Smooth muscle cell (in vitro differentiated cells): Measurements from ENCODE around the gene HIC1. TPM values are rescaled to one million over a fixed set of nuclear protein-coding genes. Genes with fewer than 3 reads are reported as not detected.

Experiments
- DNase-seq: peaks from one replicate; lab custom pipeline; 2025; ENCODE audit not compliant: unreplicated experiment; lab: John Stamatoyannopoulos, UW
- H2AFZ ChIP-seq: fragments of 200-600 bp; sonication (generic); 2 replicates; pipeline ENCODE4 v1.6.0; 2016; ENCODE audit warnings: antibody characterized with exemption, low read depth, mild to moderate bottlenecking
- H3F3A ChIP-seq: fragments of 200-600 bp; sonication (generic); 2 replicates; pipeline ENCODE4 v1.6.0; 2017; ENCODE audit warnings: antibody characterized with exemption, low read depth
- H3K27ac ChIP-seq: fragments of 200-600 bp; sonication (generic); 2 replicates; pipeline ENCODE4 v1.5.1; 2016; ENCODE audit warnings: low read depth, mild to moderate bottlenecking
- H3K27me3 ChIP-seq: fragments of 200-600 bp; sonication (generic); 2 replicates; pipeline ENCODE4 v1.6.1; 2016; ENCODE audit warnings: low read depth, mild to moderate bottlenecking
- H3K36me3 ChIP-seq: fragments of 200-600 bp; sonication (generic); 2 replicates; pipeline ENCODE4 v1.5.1; 2016; ENCODE audit warnings: low read depth
- H3K4me1 ChIP-seq: fragments of 200-600 bp; sonication (generic); 2 replicates; pipeline ENCODE4 v1.5.1; 2016; ENCODE audit warnings: low read depth
- H3K4me2 ChIP-seq: fragments of 200-600 bp; sonication (generic); 2 replicates; pipeline ENCODE4 v1.6.0; 2016; ENCODE audit warnings: mild to moderate bottlenecking
- H3K4me3 ChIP-seq: fragments of 200-600 bp; sonication (generic); 2 replicates; pipeline ENCODE4 v1.5.1; 2016; ENCODE audit warnings: mild to moderate bottlenecking
- H3K79me2 ChIP-seq: fragments of 200-600 bp; sonication (generic); 2 replicates; pipeline ENCODE4 v1.6.0; 2016; ENCODE audit warnings: low read depth, mild to moderate bottlenecking
- H3K9ac ChIP-seq: fragments of 200-600 bp; sonication (generic); 2 replicates; pipeline ENCODE4 v1.6.0; 2016; ENCODE audit warnings: low read depth
- H3K9me3 ChIP-seq: fragments of 200-600 bp; sonication (generic); replicated peaks from 2 replicates; pipeline ENCODE4 v1.5.1; 2016; ENCODE audit warnings: low read depth
- H4K20me1 ChIP-seq: fragments of 200-600 bp; sonication (generic); 2 replicates; pipeline ENCODE4 v1.6.0; 2016; ENCODE audit warnings: low read depth
- CTCF ChIP-seq: fragments of 200-600 bp; sonication (generic); IDR thresholded peaks from 2 replicates; pipeline ENCODE4 v1.5.1; 2017; ENCODE audit warnings: borderline replicate concordance, mild to moderate bottlenecking, antibody characterized with exemption; ENCODE audit not compliant: insufficient read depth, poor library complexity, severe bottlenecking
- WGBS: methylation state at CpG from one replicate; pipeline ENCODE4 v1.1.7; 2016; ENCODE audit warnings: low lambda C conversion rate; 5-methylcytosine and 5-hydroxymethylcytosine counted together
- polyA plus RNA-seq: library from polyadenylated mRNA; unstranded; fragments of >200 nt; fragmentation: Nextera tagmentation; extraction: Ambion mirVana; gene quantifications from 2 replicates; pipeline ENCODE4 v1.2.1, GENCODE V29; 2016
- total RNA-seq: library from RNA; depleted of rRNA; stranded (reverse); fragments of >200 nt; gene quantifications from 2 replicates; pipeline ENCODE4 v1.2.3, GENCODE V29; 2014

Gene HIC1
- total and polyA plus RNA-seq, 2 experiments from 2014 or later, result 2.9 to 5.2 TPM

- no peak for TF ChIP-seq CTCF
- Histone ChIP-seq H4K20me1 (no peaks in the 10 kb centered on the region), H3K4me2 (peak overlapping the region; percentile 87), H3K27me3 (no peaks in the 10 kb centered on the region), H2AFZ (no peak overlapping the region), H3K27ac (peak overlapping the region; percentile 86), H3F3A (peaks cover 12% of the 10 kb centered on the region), H3K4me1 (peaks cover 7% of the 10 kb centered on the region), H3K9me3 (no peaks in the 10 kb centered on the region), H3K4me3 (peak overlapping the region; percentile 63), H3K36me3 (no peaks in the 10 kb centered on the region), H3K79me2 (peaks cover 21% of the 10 kb centered on the region), H3K9ac (peak overlapping the region; percentile 85)
- DNase-seq, result no peak
- 97% methylated on average over 5 of the region's 5 CpGs for WGBS
Observed at GRCh38 chr17:2042933-2043332, 12.0 kb upstream of the HIC1 start.

GRCh38 chr17:2043785-2044184, 11.1 kb upstream of the HIC1 start:
- H3K9ac ChIP-seq, result peak overlapping the region; percentile 22
- H3K9me3 ChIP-seq, result no peaks in the 10 kb centered on the region
- no peak for TF ChIP-seq CTCF
- DNase-seq, result no peak
- H3K4me2 ChIP-seq, result peak overlapping the region; percentile 87
- H2AFZ ChIP-seq, result no peak overlapping the region
- no peaks in the 10 kb centered on the region for H3K27me3 ChIP-seq
- 85% methylated on average over 6 of the region's 6 CpGs for WGBS
- H3K79me2 ChIP-seq, result peaks cover 21% of the 10 kb centered on the region
- no peak overlapping the region for H3K4me3 ChIP-seq
- no peaks in the 10 kb centered on the region for H4K20me1 ChIP-seq
- H3K27ac ChIP-seq, result peak overlapping the region; percentile 86
- peaks cover 12% of the 10 kb centered on the region for H3F3A ChIP-seq
- peaks cover 7% of the 10 kb centered on the region for H3K4me1 ChIP-seq
- H3K36me3 ChIP-seq, result no peaks in the 10 kb centered on the region

GRCh38 chr17:2044263-2044894, 10.5 kb upstream of the HIC1 start:
- 98% methylated on average over 5 of the region's 5 CpGs for WGBS

More at GRCh38 chr17:2044263-2044894, 10.5 kb upstream of the HIC1 start:
- Histone ChIP-seq H4K20me1 (no peaks in the 10 kb centered on the region), H3K79me2 (peaks cover 21% of the 10 kb centered on the region), H3K36me3 (no peaks in the 10 kb centered on the region), H3K9me3 (no peaks in the 10 kb centered on the region), H3F3A (peaks cover 12% of the 10 kb centered on the region), H3K9ac (no peak overlapping the region), H3K27me3 (no peaks in the 10 kb centered on the region), H3K4me3 (no peak overlapping the region), H3K27ac (peak overlapping the region; percentile 86), H3K4me1 (peaks cover 12% of the 10 kb centered on the region), H2AFZ (no peak overlapping the region), H3K4me2 (no peak overlapping the region)
- DNase-seq, result no peak
- no peak for TF ChIP-seq CTCF
